NCI-H1436 (cell line): ENCODE measurements around the gene UBE2D3.
A peak's percentile ranks its signal among the peaks of the same experiment; 100 is the strongest.
"Not testable (repeated sequence)": the region's sequence is repeated elsewhere in the genome, so short reads cannot be mapped to it uniquely, and the experiment has no call there.

Experiments used
- DNase-seq: peaks from one replicate; lab custom pipeline; 2025; lab: John Stamatoyannopoulos, UW

Gene UBE2D3

DNA sequence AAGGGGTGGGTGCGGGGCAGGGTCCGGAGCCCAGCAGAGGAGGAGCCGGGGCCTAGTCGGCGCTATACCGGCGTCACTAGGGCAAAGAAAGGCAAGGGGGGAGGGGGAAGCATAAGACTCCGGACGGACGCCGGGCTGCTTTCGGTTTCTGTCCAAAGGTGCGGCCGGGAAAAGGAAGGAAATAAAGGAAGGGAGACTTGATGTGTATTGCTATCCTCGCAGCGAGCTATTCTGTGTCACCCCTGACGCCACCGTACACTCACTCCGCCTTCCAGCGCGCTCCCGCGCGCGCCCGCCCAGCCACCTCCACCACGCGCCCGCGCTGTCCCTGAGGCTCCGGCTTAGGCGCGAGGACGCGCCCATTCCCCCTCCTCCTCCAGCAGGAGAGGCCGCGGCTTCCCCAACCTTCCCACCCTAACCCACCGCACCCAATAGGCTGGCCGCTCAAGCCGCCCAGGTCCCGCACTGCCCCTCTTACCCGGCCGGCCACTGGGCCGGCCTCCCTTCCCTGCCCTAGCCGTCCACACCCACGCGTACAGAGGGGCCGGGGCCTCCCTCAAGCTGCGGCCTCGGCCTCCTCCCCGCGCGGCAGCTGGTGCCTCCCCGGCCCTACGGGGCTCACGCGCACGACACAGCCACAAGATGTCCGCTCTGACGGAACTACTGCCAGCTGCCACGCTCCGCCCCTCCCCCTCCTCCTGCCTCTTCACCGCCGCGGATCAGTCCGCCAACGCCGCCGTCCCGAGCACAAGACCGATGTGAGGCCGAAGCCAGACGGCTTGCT is at the start of gene UBE2D3:
TSS of gene UBE2D3 (minus strand) at position 662 of the 784 bp plus-strand sequence. CDS start 1,043 bp downstream, outside the sequence.
- DNase-seq, result peak; percentile 88

- no peak for DNase-seq
Observed at GRCh38 chr4:102871772-102872171, 44.4 kb upstream of the UBE2D3 start.

- DNase-seq, result no peak
Observed at GRCh38 chr4:102869569-102870197, 42.3 kb upstream of the UBE2D3 start.

DNA sequence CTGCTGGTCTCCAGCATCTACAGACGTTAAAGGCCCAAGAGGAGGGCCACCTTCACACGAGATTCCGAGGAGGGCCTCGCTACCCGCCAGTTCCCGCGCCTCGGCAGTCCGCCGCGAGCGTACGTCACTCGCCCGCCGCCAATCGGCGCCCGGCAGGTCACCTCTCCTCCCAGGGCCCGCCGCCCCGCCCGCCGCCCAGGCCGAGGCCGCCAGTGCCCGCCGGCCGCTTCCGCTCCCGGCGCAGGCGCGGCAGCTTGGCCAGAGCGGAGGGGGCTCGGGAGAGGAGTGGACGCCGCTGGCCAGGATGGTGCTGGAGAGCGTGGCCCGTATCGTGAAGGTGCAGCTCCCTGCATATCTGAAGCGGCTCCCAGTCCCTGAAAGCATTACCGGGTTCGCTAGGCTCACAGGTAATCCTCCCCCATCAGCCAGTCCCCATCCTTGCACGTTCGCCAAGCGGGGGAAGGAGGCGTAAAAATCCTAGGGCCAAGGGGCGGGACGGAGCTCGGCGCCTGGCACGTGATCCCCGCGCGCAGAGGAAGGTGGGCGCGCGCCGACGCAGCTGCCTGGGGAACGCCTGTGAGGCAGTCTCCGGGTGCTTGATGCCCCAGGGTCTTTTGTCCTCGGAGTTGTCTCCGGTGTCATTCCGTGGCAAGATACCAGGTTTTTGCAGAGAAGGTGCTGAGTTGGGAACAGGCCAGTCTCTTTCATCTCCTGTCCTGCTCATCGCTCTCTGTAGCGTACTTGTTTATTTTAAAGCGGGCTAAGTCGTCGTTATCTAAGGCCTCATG is 41.6 kb upstream of the UBE2D3 start, which contains the start of gene CISD2:
TSS of gene CISD2 (plus strand) at position 212 of the 788 bp plus-strand sequence. CDS start at position 305, 93 bp downstream.
- peak; percentile 91 for DNase-seq

DNA sequence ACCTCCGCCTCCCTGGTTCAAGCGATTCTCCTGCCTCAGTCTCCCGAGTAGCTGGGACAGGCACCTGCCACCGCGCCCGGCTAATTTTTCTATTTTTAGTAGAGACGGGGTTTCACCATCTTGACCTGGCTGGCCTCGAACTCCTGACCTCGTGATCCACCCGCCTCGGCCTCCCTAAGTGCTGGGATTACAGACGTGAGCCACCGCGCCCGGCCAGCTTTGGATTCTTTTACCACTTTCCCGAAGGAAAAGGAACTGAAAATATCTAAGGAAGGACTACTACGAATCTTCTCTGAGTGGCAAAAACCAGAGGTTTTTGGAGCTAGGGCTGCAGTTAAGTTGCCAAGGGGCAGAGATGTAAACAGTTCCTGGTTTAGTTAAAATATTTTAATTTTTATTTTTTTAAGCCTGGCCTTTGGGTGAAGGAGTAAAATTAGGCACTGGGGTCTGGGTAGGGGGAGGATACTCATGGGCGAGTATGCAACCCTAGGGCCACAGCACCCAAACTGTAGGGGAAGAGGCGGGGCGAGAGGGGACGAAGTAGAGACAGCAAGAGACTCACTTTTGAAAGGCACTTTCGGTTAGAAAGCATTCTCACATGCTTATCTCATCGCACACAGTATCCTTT is 40.9 kb upstream of the UBE2D3 start:
- no peak for DNase-seq

GRCh38 chr4:102867278-102868152 is 40.2 kb upstream of the UBE2D3 start:
- no peak for DNase-seq

DNA sequence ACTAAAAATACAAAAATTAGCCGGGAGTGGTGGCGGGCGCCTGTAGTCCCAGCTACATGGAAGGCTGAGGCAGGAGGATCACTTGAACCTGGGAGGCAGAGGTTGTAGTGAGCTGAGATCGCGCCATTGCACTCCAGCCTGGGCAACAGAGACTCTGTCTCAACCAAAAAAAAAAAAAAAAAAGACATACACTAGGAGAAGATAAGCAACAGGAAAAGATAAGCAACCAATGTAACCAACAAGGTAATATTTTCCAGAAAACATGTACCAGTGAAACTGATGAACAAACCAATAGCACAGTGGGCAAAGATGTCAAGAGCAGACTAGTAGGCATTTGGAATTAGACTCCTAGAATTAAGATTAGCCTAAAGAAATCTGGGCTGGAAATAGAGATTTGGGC is 38.0 kb upstream of the UBE2D3 start:
- DNase-seq, result not testable (repeated sequence)

DNA sequence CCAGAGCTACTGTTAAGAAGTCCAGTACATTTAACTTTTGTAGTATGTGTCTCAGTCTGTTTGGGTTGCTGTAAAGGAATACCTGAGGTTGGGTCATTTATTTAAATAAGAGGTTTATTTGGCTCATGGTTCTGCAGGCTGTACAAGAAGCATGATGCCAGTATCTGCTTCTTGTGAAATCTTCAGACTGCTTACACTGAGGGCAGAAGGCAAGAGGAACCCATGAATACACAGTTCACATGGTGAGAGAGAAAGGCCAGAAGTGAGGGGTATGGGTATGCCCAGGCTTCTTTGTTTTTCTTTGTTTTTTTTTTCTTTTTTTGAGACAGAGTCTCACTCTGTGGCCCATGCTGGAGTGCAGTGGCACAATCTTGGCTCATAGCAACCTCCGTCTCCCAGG is 35.4 kb upstream of the UBE2D3 start:
- DNase-seq, result no peak

GRCh38 chr4:102862016-102862415 is 34.7 kb upstream of the UBE2D3 start:
- DNase-seq, result no peak

DNA sequence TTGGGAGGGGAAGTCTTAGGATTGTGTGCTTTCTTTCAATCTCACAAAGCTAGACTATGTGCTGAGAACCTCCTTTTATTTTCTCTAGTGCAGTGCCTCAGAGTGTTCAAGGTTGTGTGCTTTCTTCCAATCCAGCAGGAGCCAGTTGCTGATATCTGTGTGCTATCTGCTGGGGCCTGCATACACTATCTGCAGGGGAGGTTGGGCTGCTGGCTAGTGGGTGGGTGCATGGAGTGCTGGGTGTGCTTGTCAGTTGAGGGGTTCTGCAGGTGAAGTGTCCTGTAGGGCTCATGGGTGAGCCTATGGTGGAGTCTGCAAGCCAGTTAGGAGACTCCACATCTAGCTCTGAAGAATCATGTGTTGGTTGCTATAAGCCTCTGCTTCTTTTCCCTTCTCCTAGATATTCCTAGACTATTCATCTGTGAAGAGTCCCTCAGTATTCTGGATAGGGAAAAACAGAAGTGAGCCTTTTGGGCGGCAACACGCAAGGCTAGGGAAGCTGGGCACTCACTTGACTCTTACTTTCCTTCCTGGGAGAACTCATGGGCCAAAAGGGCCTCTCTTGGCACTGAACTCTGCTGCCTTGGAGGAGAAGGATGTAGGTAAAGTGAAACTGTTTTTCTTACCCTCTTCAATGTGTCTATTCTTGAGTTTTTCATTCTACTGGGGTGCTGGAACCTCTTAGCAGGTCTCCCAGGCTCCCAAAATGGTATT is 33.4 kb upstream of the UBE2D3 start:
- DNase-seq, result no peak

DNA sequence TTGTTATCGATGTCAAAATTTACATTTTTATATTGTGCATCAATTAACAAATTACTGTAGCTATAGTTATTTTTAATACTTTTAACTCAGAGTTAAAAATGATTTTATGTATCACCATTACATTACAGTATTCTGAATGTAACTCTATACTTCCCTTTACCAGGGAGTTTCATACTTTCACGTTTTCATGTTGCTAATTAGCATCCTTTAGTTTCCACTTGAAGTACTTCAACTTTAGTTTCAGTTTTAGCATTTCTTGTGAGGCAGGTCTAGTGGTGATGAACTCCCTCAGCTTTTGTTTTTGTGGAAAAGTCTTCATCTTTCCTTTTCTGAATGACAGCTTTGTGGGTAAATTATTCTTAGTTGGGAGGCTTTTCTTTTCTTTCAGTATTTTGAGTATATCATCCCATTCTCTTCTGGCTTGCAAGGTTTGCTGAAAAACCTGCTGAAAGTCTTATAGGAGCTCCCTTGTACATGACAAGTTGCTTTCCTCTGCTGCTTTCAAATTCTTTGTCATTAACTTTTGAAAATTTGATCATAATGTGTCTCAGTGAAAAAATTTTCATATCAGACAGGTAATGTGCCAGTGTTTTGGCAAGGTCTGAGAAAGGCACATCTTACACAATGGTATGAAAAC is 31.6 kb upstream of the UBE2D3 start:
- DNase-seq, result no peak

DNA sequence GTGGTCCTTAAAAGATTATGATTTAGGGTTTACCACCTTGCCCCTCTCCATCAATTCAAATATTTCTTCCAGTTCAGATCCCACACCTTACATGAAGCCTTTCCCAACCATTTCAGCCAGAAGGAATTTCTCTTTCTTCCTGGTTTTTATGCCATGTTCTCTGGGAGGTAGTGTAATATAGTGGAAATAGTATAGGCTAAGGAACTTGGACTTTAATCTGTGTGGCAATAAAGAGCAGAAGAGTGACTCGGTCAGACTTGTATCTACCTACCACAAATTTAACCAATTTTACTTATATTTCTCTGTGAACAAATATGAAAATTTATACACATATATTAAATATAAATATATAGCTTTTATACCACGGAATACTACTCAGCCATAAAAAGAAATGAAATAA is 23.0 kb upstream of the UBE2D3 start:
- DNase-seq, result no peak

- no peak for DNase-seq
Observed at GRCh38 chr4:102849579-102850104, 22.3 kb upstream of the UBE2D3 start.

DNA sequence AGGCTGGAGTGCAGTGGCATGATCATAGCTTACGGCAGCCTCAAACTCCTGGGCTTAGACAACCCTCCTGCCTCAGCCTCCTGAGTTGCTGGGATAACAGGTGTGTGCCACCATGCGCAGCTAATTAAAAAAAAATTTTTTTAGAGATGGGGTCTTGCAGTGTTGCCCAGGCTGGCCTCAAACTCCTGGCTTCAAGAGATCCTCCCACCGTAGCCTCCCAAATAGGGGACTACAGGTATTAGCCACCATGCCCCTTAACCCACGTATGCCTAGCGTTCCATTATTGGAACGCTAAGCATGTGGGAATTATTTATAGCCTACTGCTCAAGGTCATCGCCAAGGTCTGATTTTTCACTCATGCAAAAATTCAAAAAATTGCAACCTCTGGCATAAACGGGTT is 20.3 kb upstream of the UBE2D3 start:
- no peak for DNase-seq

DNA sequence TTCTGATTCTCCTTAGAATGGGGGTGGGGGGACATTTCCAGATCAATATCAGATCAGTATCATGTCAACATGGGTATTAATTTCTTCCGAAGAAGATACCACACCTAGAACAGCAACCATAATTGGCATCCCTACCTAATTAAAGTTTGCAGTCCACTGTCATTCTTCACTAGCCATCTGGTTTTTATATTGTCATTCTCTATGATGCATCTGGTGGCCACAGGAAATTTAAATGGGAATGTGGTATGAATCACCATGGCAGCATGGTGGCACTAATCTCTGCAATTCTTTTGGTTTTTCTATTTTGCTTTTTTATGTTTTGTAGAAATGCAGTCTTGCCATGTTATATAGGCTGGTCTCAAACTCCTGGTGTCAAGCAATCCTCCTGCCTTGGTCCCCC is 16.6 kb upstream of the UBE2D3 start:
- no peak for DNase-seq

DNA sequence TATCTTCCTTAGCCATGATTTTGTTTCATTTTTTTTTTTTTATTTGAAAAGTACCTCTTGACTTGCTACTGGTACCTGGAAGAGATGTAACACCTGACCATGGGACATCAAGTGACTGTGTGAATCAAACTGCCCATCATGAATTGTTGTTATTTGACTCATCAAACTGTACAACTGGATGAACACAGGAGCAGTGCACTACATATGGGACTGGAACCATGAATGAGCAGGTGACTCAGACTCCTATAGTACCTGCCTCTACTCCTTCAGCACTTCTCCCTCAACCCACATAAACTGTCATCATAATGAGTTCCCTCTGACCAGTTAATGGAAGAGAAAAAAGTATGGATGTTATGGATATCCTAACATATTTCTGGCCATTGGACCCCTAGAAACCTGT is 15.9 kb upstream of the UBE2D3 start:
- no peak for DNase-seq

GRCh38 chr4:102842367-102842766 is 15.0 kb upstream of the UBE2D3 start:
- no peak for DNase-seq

DNA sequence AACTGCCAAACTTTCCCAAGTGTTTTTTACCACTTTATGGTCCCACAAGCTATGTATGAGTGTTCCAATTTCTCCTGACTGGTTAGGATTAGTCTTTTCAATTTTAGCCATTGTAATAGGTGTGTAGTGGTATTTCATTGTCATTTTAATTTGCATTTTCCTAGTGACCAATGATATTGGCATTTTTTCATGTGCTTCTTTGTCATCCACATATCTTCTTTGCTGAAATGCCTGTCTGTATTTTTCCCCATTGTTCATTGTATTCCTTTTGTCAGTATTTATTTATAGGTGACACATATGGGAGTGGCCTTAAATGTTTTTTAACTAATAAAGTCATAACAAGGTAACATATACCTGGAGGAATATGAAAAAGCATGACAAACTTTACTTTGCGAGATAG is 9.2 kb upstream of the UBE2D3 start:
- no peak for DNase-seq

- DNase-seq, result no peak
Observed at GRCh38 chr4:102832667-102833066, 5.3 kb upstream of the UBE2D3 start.

GRCh38 chr4:102832105-102832504 is 4.8 kb upstream of the UBE2D3 start:
- DNase-seq, result no peak
